ENCODE data around the gene GRIP2.
A peak's percentile ranks its signal among the peaks of the same experiment; 100 is the strongest.

Gene GRIP2

GRCh38 chr3:14507757-14508504 is 32.2 kb downstream of the GRIP2 start:
- ATAC-seq, result no peak
- no peak for TF ChIP-seq POU6F1 (CRISPR knock-in tag; IDR thresholded peaks at IDR 0.05; ENCODE audit: borderline replicate concordance, low read depth)
- no peak for TF ChIP-seq ZFP3 (CRISPR knock-in tag; IDR thresholded peaks at IDR 0.05)
- TF ChIP-seq OSR1 (CRISPR knock-in tag; IDR thresholded peaks at IDR 0.05), result no peak
- no peak for TF ChIP-seq ZNF565 (CRISPR knock-in tag; conservative IDR thresholded peaks at IDR 0.05; ENCODE audit: low read depth)
- no peak for TF ChIP-seq ZC3H10 (CRISPR knock-in tag; IDR thresholded peaks at IDR 0.05)
- no peak for TF ChIP-seq BACH2 (CRISPR knock-in tag; IDR thresholded peaks at IDR 0.05; ENCODE audit: borderline replicate concordance)
- TF ChIP-seq ZNF70 (CRISPR knock-in tag; IDR thresholded peaks at IDR 0.05), result peak; percentile 99

DNA sequence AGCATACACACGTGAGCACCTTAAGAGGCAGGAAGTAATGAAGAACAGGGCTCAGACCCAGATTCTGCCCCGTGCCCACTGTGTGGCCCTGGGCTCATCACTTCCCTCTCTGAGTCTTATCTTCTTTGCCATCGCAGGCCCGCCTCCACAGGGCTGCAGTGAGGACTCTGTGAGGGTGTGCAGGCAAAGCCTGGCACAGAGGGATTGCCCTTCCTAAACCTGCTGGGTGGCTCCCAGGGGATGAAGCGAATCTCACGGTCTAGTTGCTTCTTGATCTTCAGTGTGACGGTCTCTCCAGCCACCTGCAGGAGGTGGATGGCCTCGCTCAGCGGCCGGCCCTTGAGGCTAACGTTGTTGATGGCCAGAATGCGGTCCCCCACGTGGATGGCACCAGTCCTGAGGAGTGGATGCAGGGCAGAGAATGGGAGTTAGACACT is 32.8 kb downstream of the GRIP2 start:
- no peak for ATAC-seq
- TF ChIP-seq TCF4 (CRISPR knock-in tag; IDR thresholded peaks at IDR 0.05; ENCODE audit: borderline replicate concordance) (no peak), OSR1 (CRISPR knock-in tag; IDR thresholded peaks at IDR 0.05) (no peak), RARB (CRISPR knock-in tag; IDR thresholded peaks at IDR 0.05) (no peak), GLIS3 (CRISPR knock-in tag; IDR thresholded peaks at IDR 0.05) (no peak), ISL1 (CRISPR knock-in tag; IDR thresholded peaks at IDR 0.05) (no peak), ZNF8 (CRISPR knock-in tag; IDR thresholded peaks at IDR 0.05) (no peak), ZC3H10 (CRISPR knock-in tag; IDR thresholded peaks at IDR 0.05) (no peak), ZNF565 (CRISPR knock-in tag; conservative IDR thresholded peaks at IDR 0.05; ENCODE audit: low read depth) (no peak), ZFP30 (CRISPR knock-in tag; IDR thresholded peaks at IDR 0.05) (no peak), POU6F1 (CRISPR knock-in tag; IDR thresholded peaks at IDR 0.05; ENCODE audit: borderline replicate concordance, low read depth) (no peak), TSHZ2 (CRISPR knock-in tag; IDR thresholded peaks at IDR 0.05) (no peak), ZFP3 (CRISPR knock-in tag; IDR thresholded peaks at IDR 0.05) (no peak), ZNF70 (CRISPR knock-in tag; IDR thresholded peaks at IDR 0.05) (no peak), SNAI2 (CRISPR knock-in tag; IDR thresholded peaks at IDR 0.05) (no peak), PPARA (CRISPR knock-in tag; IDR thresholded peaks at IDR 0.05; ENCODE audit: borderline replicate concordance) (no peak)

DNA sequence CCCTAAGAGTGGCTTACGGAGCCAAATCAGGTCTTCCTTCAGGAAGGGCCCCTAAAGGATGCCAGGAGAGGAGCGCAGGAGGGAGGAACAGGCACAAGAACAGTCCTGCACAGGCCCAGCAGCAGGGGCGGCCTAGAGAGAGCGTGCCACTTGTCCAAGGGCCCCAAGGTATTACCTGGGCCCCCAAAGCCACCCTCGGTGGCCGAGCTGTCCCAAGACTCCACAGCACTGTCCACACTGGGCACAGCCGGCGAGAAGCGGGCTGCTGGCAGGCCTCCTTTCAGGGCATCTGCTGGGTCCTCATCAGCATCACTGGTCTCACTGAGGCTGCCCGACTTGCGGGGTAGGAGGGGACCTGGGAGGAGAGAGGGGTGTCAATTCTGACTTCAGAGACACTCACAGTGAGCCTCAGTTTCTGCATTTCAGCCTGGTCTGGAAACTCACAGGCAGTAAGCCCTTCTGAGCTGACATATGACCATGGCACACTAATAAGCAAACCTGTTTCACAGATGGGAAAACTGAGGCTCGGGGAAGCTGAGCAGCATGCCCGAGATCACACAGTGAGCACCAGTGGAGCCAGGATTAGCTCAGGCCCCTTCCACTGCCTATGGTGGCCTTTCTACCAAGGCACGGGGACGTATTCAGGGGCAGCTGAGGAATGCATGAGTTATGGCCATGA is 33.4 kb downstream of the GRIP2 start:
- no peak for TF ChIP-seq ZC3H10 (CRISPR knock-in tag; IDR thresholded peaks at IDR 0.05)
- no peak for TF ChIP-seq TOX (CRISPR knock-in tag; IDR thresholded peaks at IDR 0.05; ENCODE audit: borderline replicate concordance)
- no peak for TF ChIP-seq PPARA (CRISPR knock-in tag; IDR thresholded peaks at IDR 0.05; ENCODE audit: borderline replicate concordance)
- no peak for ATAC-seq

GRCh38 chr3:14505803-14506500 is 34.2 kb downstream of the GRIP2 start:
- no peak for ATAC-seq
- TF ChIP-seq TSHZ2 (CRISPR knock-in tag; IDR thresholded peaks at IDR 0.05) (no peak), ZFP3 (CRISPR knock-in tag; IDR thresholded peaks at IDR 0.05) (no peak), OSR1 (CRISPR knock-in tag; IDR thresholded peaks at IDR 0.05) (no peak), ZNF70 (CRISPR knock-in tag; IDR thresholded peaks at IDR 0.05) (no peak), ESRRG (CRISPR knock-in tag; IDR thresholded peaks at IDR 0.05) (no peak), ZFP30 (CRISPR knock-in tag; IDR thresholded peaks at IDR 0.05) (no peak)
